ENCODE data around the gene CCDC146.
"Not testable (repeated sequence)": the region's sequence is repeated elsewhere in the genome, so short reads cannot be mapped to it uniquely, and the experiment has no call there.

GRCh38 chr7:77178024-77178423, 55.6 kb downstream of the CCDC146 start:
- TF ChIP-seq CTCF (IDR thresholded peaks at IDR 0.05; ENCODE audit: poor library complexity); EZH2 (IDR thresholded peaks at IDR 0.05; ENCODE audit: borderline replicate concordance); EZH2phosphoT487 (IDR thresholded peaks at IDR 0.05; ENCODE audit: low read depth, severe bottlenecking, unreplicated experiment): not testable (repeated sequence)
